ENCODE results near the gene GNB1L.
A peak's percentile ranks its signal among the peaks of the same experiment; 100 is the strongest.
"Not testable (repeated sequence)": the region's sequence is repeated elsewhere in the genome, so short reads cannot be mapped to it uniquely, and the experiment has no call there.

The GNB1L gene

GRCh38 chr22:19798003-19798665 lies 56.5 kb downstream of the GNB1L start:
- DNase-seq: no peak

GRCh38 chr22:19797086-19798002 lies 57.3 kb downstream of the GNB1L start:
- DNase-seq: no peak

- DNase-seq: no peak
Measured at GRCh38 chr22:19796160-19796559, 58.5 kb downstream of the GNB1L start.

- peak in 1 of 51 donors; percentile 14 for DNase-seq
Measured at GRCh38 chr22:19795617-19796008, 59.1 kb downstream of the GNB1L start.

GRCh38 chr22:19793661-19794310 lies 60.9 kb downstream of the GNB1L start:
- DNase-seq: no peak

- DNase-seq: no peak
Measured at GRCh38 chr22:19793161-19793560, 61.5 kb downstream of the GNB1L start.

- not testable (repeated sequence) for DNase-seq
Measured at GRCh38 chr22:19792383-19792896, 62.2 kb downstream of the GNB1L start.

- no peak for DNase-seq
Measured at GRCh38 chr22:19791894-19792293, 62.8 kb downstream of the GNB1L start.

- no peak for DNase-seq
Measured at GRCh38 chr22:19791243-19791642, 63.4 kb downstream of the GNB1L start.

GRCh38 chr22:19789828-19790227 lies 64.8 kb downstream of the GNB1L start:
- DNase-seq: no peak

- DNase-seq: no peak
Measured at GRCh38 chr22:19789406-19789805, 65.3 kb downstream of the GNB1L start.

GRCh38 chr22:19788661-19789225 lies 65.9 kb downstream of the GNB1L start:
- no peak for DNase-seq

GRCh38 chr22:19787849-19788141 lies 66.9 kb downstream of the GNB1L start:
- no peak for DNase-seq

GRCh38 chr22:19786959-19787848 lies 67.5 kb downstream of the GNB1L start:
- DNase-seq: no peak

GRCh38 chr22:19786264-19786585 lies 68.4 kb downstream of the GNB1L start:
- DNase-seq: no peak

GRCh38 chr22:19785461-19786263 lies 69.0 kb downstream of the GNB1L start:
- DNase-seq: no peak

- DNase-seq: no peak
Measured at GRCh38 chr22:19784384-19785175, 70.1 kb downstream of the GNB1L start.

- no peak for DNase-seq
Measured at GRCh38 chr22:19783586-19784383, 70.9 kb downstream of the GNB1L start.

Measured in hypothalamus (tissue), 51 donors.